LNCAP (cell line): ENCODE results near the gene WBP2NL.

Source experiments
- TF ChIP-seq, protein P1 (sequence below): fragments of 450-650 bp; IDR thresholded peaks from 2 replicates; pipeline ENCODE4 v1.5.1; 2017; ENCODE audit warnings: mild to moderate bottlenecking

Gene WBP2NL

DNA sequence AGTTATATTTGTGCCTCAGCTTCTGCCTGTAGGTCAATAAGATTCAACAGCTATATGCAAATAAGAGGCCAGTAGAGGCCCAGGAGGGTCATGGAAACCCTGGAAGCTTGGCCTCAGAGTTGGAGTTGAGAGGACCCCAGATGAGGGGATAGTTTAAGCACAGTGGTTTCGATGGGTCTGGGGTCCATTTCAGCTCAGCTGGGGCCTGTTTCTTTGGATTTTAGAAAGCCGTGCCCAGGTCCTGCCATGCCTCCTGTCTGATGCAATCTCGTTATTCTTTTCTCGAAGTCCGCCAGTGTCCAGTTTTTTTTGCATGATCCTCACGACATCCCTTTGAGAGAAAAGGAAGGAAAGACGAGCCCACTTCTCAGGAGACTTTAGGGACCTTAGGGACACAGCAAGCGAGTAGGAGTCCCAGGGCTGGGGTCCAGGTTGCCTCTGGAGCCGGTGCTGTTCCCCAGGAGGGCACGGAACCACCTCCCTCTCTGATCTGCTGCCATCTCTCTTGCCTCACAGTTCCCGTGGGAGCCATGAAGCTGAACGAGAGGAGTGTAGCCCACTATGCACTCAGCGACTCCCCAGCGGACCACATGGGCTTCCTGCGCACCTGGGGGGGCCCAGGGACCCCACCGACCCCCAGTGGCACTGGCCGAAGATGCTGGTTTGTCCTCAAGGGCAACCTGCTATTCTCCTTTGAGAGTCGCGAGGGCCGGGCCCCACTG, 78.3 kb downstream of the WBP2NL start:
- TF ChIP-seq, protein P1, sequence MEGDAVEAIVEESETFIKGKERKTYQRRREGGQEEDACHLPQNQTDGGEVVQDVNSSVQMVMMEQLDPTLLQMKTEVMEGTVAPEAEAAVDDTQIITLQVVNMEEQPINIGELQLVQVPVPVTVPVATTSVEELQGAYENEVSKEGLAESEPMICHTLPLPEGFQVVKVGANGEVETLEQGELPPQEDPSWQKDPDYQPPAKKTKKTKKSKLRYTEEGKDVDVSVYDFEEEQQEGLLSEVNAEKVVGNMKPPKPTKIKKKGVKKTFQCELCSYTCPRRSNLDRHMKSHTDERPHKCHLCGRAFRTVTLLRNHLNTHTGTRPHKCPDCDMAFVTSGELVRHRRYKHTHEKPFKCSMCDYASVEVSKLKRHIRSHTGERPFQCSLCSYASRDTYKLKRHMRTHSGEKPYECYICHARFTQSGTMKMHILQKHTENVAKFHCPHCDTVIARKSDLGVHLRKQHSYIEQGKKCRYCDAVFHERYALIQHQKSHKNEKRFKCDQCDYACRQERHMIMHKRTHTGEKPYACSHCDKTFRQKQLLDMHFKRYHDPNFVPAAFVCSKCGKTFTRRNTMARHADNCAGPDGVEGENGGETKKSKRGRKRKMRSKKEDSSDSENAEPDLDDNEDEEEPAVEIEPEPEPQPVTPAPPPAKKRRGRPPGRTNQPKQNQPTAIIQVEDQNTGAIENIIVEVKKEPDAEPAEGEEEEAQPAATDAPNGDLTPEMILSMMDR = no peak

- TF ChIP-seq, protein P1 = no peak
Measured at GRCh38 chr22:42077486-42078125, 79.0 kb downstream of the WBP2NL start.
